HL-60 (cell line): Measurements from ENCODE around the gene RPS14.

ENCODE experiments used
- DNase-seq, 2 experiments: peaks; one replicate each; pipeline ENCODE4 v3.0.0-alpha.2; 2010 to 2020; ENCODE audit warnings: low read depth in 1 of 2, low spot score in 1 of 2
- H3K27ac ChIP-seq: fragments of 250-450 bp; sonication (Bioruptor Pico); replicated peaks from 2 replicates; pipeline ENCODE4 v1.5.1; 2020; ENCODE audit warnings: mild to moderate bottlenecking, moderate library complexity
- H3K27me3 ChIP-seq: fragments of 250-450 bp; sonication (Bioruptor Pico); 2 replicates; pipeline ENCODE4 v1.5.1; 2021; ENCODE audit warnings: mild to moderate bottlenecking, moderate library complexity; ENCODE audit not compliant: insufficient read depth, poor library complexity, severe bottlenecking
- H3K4me3 ChIP-seq: replicated peaks from 2 replicates; pipeline ENCODE4 v1.5.1; 2011; ENCODE audit warnings: mild to moderate bottlenecking, control low read depth, low read length; ENCODE audit not compliant: insufficient read depth
- GABPA ChIP-seq: IDR thresholded peaks from 2 replicates; pipeline ENCODE4 v1.6.1; 2012; ENCODE audit warnings: low read depth
- POLR2AphosphoS5 ChIP-seq: IDR thresholded peaks from 2 replicates; pipeline ENCODE4 v1.6.1; 2012; ENCODE audit warnings: low read depth
- SPI1 ChIP-seq: IDR thresholded peaks from 2 replicates; pipeline ENCODE4 v1.6.1; 2012; ENCODE audit warnings: low read depth, mild to moderate bottlenecking, borderline replicate concordance
- TF ChIP-seq, protein P1 (sequence below): IDR thresholded peaks from one replicate; pipeline ENCODE4 v1.5.1; 2011; ENCODE audit warnings: low read length, control low read depth, inconsistent platforms; ENCODE audit not compliant: insufficient read depth
- TF ChIP-seq, protein P2 (sequence below): IDR thresholded peaks from 2 replicates; pipeline ENCODE4 v1.6.1; 2012; ENCODE audit warnings: low read depth; ENCODE audit not compliant: insufficient replicate concordance

Gene RPS14

DNA sequence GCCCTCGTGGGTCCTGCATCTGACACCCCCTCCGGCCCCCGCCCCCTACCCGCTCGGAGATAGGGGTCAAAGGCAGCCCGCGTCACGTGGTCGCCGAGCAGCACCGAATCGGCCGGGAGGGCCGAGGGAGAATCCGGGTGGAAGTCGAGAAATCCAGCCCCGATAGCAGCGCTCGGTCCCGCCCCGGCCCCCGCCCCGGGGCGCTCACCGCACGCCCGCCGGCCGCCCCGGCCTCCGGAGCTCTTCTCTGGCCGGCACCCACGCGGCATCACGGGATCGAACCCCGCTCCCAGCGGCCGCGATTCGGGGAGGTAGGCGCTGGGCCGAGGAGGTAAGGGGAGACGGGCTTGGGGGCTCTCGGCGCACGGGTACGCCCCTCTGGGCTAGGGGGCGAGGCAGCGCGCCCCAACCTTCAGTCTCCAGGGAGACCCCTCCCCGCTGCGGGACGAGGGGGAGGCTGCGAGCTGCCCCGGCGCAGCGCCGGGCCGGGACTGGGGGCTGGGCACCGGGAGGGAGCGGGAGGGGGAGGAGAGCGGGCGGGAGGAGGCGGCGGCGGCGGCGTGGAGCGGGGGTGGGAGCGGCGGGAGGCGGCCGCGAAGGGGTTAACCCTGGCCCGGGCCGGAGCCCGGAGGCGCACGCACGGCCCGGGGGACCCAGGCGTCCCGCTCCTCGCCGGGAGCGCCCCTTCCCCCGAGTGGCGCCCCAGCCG, 36.3 kb upstream of the RPS14 start:
- DNase-seq, result peak in 1 of 2 experiments; percentile 31
- Histone ChIP-seq H3K27me3 (no peaks in the 10 kb centered on the region), H3K27ac (peak overlapping the region; percentile 91), H3K4me3 (peak overlapping the region; percentile 68)
- TF ChIP-seq GABPA (no peak), SPI1 (no peak), POLR2AphosphoS5 (no peak; the same call in none of the 2 replicates)
- TF ChIP-seq, protein P1, sequence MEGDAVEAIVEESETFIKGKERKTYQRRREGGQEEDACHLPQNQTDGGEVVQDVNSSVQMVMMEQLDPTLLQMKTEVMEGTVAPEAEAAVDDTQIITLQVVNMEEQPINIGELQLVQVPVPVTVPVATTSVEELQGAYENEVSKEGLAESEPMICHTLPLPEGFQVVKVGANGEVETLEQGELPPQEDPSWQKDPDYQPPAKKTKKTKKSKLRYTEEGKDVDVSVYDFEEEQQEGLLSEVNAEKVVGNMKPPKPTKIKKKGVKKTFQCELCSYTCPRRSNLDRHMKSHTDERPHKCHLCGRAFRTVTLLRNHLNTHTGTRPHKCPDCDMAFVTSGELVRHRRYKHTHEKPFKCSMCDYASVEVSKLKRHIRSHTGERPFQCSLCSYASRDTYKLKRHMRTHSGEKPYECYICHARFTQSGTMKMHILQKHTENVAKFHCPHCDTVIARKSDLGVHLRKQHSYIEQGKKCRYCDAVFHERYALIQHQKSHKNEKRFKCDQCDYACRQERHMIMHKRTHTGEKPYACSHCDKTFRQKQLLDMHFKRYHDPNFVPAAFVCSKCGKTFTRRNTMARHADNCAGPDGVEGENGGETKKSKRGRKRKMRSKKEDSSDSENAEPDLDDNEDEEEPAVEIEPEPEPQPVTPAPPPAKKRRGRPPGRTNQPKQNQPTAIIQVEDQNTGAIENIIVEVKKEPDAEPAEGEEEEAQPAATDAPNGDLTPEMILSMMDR, result no peak

DNA sequence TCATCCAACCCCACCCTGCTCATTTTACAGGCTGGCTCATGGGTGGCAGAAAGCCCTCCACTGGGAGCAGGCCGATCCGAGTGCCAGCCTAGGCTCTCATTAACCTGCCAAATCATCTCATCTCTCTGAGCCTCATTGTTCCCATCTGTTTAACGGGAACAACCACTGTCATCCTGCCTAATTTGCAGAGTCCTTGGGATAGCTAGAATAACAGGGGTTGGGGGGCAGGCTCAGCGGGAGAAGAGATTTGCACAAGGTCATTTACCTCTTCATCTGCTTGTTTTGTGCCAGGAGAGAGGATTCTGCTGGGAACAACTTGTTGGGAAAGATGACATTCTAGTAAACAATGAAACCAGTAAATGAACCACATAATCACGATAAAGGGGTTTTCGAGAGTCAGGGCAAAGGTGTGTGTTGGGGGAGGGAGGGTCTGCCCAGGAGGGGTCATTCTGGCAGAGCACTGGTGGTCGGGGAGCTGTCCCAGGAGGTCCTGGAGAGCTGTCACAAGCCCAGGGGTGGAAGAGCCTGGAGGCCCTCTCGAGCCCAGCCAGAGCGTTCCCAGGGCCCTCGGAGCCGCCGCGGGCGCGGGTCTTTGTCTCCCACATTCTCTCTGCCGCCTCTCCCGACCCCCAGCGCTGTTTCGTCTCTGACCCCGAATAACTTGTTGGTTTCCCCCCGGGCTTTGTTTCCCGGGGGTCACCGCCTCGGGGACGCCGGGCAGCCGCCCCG, 35.6 kb upstream of the RPS14 start:
- TF ChIP-seq, protein P2, sequence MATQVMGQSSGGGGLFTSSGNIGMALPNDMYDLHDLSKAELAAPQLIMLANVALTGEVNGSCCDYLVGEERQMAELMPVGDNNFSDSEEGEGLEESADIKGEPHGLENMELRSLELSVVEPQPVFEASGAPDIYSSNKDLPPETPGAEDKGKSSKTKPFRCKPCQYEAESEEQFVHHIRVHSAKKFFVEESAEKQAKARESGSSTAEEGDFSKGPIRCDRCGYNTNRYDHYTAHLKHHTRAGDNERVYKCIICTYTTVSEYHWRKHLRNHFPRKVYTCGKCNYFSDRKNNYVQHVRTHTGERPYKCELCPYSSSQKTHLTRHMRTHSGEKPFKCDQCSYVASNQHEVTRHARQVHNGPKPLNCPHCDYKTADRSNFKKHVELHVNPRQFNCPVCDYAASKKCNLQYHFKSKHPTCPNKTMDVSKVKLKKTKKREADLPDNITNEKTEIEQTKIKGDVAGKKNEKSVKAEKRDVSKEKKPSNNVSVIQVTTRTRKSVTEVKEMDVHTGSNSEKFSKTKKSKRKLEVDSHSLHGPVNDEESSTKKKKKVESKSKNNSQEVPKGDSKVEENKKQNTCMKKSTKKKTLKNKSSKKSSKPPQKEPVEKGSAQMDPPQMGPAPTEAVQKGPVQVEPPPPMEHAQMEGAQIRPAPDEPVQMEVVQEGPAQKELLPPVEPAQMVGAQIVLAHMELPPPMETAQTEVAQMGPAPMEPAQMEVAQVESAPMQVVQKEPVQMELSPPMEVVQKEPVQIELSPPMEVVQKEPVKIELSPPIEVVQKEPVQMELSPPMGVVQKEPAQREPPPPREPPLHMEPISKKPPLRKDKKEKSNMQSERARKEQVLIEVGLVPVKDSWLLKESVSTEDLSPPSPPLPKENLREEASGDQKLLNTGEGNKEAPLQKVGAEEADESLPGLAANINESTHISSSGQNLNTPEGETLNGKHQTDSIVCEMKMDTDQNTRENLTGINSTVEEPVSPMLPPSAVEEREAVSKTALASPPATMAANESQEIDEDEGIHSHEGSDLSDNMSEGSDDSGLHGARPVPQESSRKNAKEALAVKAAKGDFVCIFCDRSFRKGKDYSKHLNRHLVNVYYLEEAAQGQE, result no peak
- TF ChIP-seq SPI1, result no peak
- Histone ChIP-seq H3K27me3 (no peaks in the 10 kb centered on the region), H3K27ac (peak overlapping the region; percentile 91), H3K4me3 (peak overlapping the region; percentile 68)
- DNase-seq, result no peak

DNA sequence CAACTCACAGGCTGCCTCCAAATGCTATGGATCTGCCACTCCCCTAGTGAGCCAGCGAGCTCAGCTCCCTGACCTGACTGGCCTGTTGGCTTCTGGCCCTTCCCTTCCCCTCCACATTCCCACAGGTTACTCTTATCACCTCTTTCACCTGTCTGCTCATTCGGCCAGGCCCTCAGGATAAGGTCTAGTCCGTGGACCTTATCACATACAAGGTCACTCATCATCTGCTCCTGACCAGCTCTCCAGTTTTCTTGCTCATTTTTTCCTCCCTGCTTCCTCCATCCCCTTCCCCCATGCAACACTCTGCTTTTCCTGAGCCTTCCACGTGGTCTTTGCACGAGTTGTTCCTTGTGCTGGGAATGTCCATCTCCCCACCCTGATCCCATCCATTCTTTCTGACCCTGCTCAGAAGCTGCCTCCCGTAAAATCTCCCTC, 32.5 kb upstream of the RPS14 start:
- no peak for TF ChIP-seq SPI1
- TF ChIP-seq, protein P2, result no peak
- TF ChIP-seq GABPA, result no peak
- no peak for TF ChIP-seq POLR2AphosphoS5
- TF ChIP-seq, protein P1, result no peak
- no peak overlapping the region for H3K4me3 ChIP-seq
- H3K27ac ChIP-seq, result no peak overlapping the region
- H3K27me3 ChIP-seq, result no peaks in the 10 kb centered on the region
- no peak for DNase-seq

DNA sequence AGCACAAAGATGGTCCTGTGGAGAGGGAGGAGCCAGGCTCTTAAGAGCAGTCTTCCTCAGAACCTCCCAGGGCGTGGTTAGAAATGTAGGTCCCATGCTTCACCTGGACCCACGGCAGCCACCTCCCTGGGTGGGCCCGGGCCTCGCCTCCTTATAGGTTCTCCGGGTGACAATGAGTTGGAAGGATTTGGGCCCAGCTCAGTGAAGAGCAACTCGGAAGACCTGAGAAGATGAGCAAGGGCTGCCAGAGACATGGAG, 32.1 kb upstream of the RPS14 start:
- H3K27ac ChIP-seq, result no peak overlapping the region
- no peak for DNase-seq
- H3K4me3 ChIP-seq, result no peak overlapping the region
- TF ChIP-seq, protein P2, result no peak
- TF ChIP-seq SPI1, result no peak
- no peak for TF ChIP-seq GABPA
- TF ChIP-seq POLR2AphosphoS5, result no peak
- TF ChIP-seq, protein P1, result no peak
- H3K27me3 ChIP-seq, result no peaks in the 10 kb centered on the region
